Measurements from ENCODE around the gene DNAJB6.

GRCh38 chr7:157426463-157427301 lies 89.9 kb downstream of the DNAJB6 start:
- TF ChIP-seq RARB (CRISPR knock-in tag; IDR thresholded peaks at IDR 0.05) (no peak), ESRRG (CRISPR knock-in tag; IDR thresholded peaks at IDR 0.05) (no peak), PATZ1 (CRISPR knock-in tag; IDR thresholded peaks at IDR 0.05; ENCODE audit: borderline replicate concordance) (no peak), ARNTL (CRISPR knock-in tag; IDR thresholded peaks at IDR 0.05; ENCODE audit: borderline replicate concordance, low read depth) (no peak), CREB5 (CRISPR knock-in tag; IDR thresholded peaks at IDR 0.05; ENCODE audit: low read depth) (no peak), ZFP30 (CRISPR knock-in tag; IDR thresholded peaks at IDR 0.05) (no peak), ZNF70 (CRISPR knock-in tag; IDR thresholded peaks at IDR 0.05) (no peak), ZC3H10 (CRISPR knock-in tag; IDR thresholded peaks at IDR 0.05) (no peak), CSDC2 (CRISPR knock-in tag; IDR thresholded peaks at IDR 0.05) (no peak), ZNF8 (CRISPR knock-in tag; IDR thresholded peaks at IDR 0.05) (no peak), CSRNP3 (CRISPR knock-in tag; IDR thresholded peaks at IDR 0.05) (no peak)

Data from SK-N-SH treated with all-trans-retinoic acid at 6 μM for 48 hours (cell line).